ENCODE measurements around the gene UBE2D3.

The UBE2D3 gene

GRCh38 chr4:102842367-102842766, 15.0 kb upstream of the UBE2D3 start:
- no peaks in the 10 kb centered on the region for H3F3A ChIP-seq (ENCODE audit: low read depth)
- no peaks in the 10 kb centered on the region for H3K9me3 ChIP-seq (ENCODE audit: insufficient read depth, low read depth, low read length)
- no peaks in the 10 kb centered on the region for H3K4me1 ChIP-seq (ENCODE audit: insufficient read depth, low read length, poor library complexity, severe bottlenecking)
- H3K36me3 ChIP-seq (ENCODE audit: insufficient read depth, low read length) = no peaks in the 10 kb centered on the region
- TF ChIP-seq CTCF (conservative IDR thresholded peaks at IDR 0.05; ENCODE audit: low read length) = no peak
- TF ChIP-seq EZH2phosphoT487 (IDR thresholded peaks at IDR 0.05; ENCODE audit: borderline replicate concordance) = no peak
- no peaks in the 10 kb centered on the region for H4K20me1 ChIP-seq (ENCODE audit: insufficient read depth, low read length, poor library complexity, severe bottlenecking)
- H2AFZ ChIP-seq (ENCODE audit: low read length) = no peak overlapping the region
- H3K9me2 ChIP-seq (replicated peaks; ENCODE audit: low read depth, low read length) = no peaks in the 10 kb centered on the region
- no peak overlapping the region for H3K9ac ChIP-seq (ENCODE audit: low read depth, low read length, poor library complexity, severe bottlenecking)
- no peak overlapping the region for H3K4me3 ChIP-seq (ENCODE audit: low read length, poor library complexity, severe bottlenecking)
- H3K27me3 ChIP-seq (ENCODE audit: insufficient read depth, low read length, poor library complexity, severe bottlenecking) = no peaks in the 10 kb centered on the region
- no peak overlapping the region for H3K4me2 ChIP-seq (ENCODE audit: low read depth, low read length, poor library complexity, severe bottlenecking)
- no peaks in the 10 kb centered on the region for H3K79me2 ChIP-seq (ENCODE audit: insufficient read depth, low read length)

DNA sequence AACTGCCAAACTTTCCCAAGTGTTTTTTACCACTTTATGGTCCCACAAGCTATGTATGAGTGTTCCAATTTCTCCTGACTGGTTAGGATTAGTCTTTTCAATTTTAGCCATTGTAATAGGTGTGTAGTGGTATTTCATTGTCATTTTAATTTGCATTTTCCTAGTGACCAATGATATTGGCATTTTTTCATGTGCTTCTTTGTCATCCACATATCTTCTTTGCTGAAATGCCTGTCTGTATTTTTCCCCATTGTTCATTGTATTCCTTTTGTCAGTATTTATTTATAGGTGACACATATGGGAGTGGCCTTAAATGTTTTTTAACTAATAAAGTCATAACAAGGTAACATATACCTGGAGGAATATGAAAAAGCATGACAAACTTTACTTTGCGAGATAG, 9.2 kb upstream of the UBE2D3 start:
- no peak for TF ChIP-seq CTCF (conservative IDR thresholded peaks at IDR 0.05; ENCODE audit: low read length)
- TF ChIP-seq EZH2phosphoT487 (IDR thresholded peaks at IDR 0.05; ENCODE audit: borderline replicate concordance) = no peak
- H3K79me2 ChIP-seq (ENCODE audit: insufficient read depth, low read length) = no peaks in the 10 kb centered on the region; the same call in none of the 2 replicates

DNA sequence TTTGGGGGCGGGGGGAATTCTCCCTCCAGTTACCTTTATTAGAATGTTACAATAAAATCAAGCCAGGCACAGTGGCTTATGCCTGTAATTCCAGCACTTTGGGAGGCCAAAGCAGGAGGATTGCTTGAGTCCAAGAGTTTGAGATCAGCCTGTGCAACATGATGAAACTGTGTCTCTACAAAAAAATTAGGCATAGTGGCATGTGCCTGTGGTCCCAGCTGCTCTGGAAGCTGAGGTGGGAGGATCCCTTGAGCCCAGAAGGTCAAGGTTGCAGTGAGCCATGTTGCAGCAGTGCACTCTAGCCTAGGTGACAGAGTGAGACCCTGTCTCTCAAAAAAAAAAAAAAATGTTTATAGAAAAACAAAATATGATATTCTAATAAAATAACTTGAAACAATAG, 5.3 kb upstream of the UBE2D3 start:
- Histone ChIP-seq H3F3A (ENCODE audit: low read depth) (no peaks in the 10 kb centered on the region), H3K4me1 (ENCODE audit: insufficient read depth, low read length, poor library complexity, severe bottlenecking) (peaks cover 20% of the 10 kb centered on the region), H3K4me3 (ENCODE audit: low read length, poor library complexity, severe bottlenecking) (no peak overlapping the region), H2AFZ (ENCODE audit: low read length) (no peak overlapping the region), H3K79me2 (ENCODE audit: insufficient read depth, low read length) (peaks cover 18% of the 10 kb centered on the region), H3K27me3 (ENCODE audit: insufficient read depth, low read length, poor library complexity, severe bottlenecking) (no peaks in the 10 kb centered on the region), H4K20me1 (ENCODE audit: insufficient read depth, low read length, poor library complexity, severe bottlenecking) (no peaks in the 10 kb centered on the region), H3K9ac (ENCODE audit: low read depth, low read length, poor library complexity, severe bottlenecking) (no peak overlapping the region), H3K9me2 (replicated peaks; ENCODE audit: low read depth, low read length) (no peaks in the 10 kb centered on the region), H3K9me3 (ENCODE audit: insufficient read depth, low read depth, low read length) (no peaks in the 10 kb centered on the region), H3K4me2 (ENCODE audit: low read depth, low read length, poor library complexity, severe bottlenecking) (no peak overlapping the region), H3K36me3 (ENCODE audit: insufficient read depth, low read length) (no peaks in the 10 kb centered on the region)
- no peak for TF ChIP-seq CTCF (conservative IDR thresholded peaks at IDR 0.05; ENCODE audit: low read length)
- no peak for TF ChIP-seq EZH2phosphoT487 (IDR thresholded peaks at IDR 0.05; ENCODE audit: borderline replicate concordance)

More for the DNA sequence above, 9.2 kb upstream of the UBE2D3 start:
- H3K4me3 ChIP-seq (ENCODE audit: low read length, poor library complexity, severe bottlenecking) = no peak overlapping the region
- no peaks in the 10 kb centered on the region for H3F3A ChIP-seq (ENCODE audit: low read depth)
- no peaks in the 10 kb centered on the region for H3K9me3 ChIP-seq (ENCODE audit: insufficient read depth, low read depth, low read length)
- no peak overlapping the region for H2AFZ ChIP-seq (ENCODE audit: low read length)
- H3K27me3 ChIP-seq (ENCODE audit: insufficient read depth, low read length, poor library complexity, severe bottlenecking) = no peaks in the 10 kb centered on the region
- H4K20me1 ChIP-seq (ENCODE audit: insufficient read depth, low read length, poor library complexity, severe bottlenecking) = no peaks in the 10 kb centered on the region
- no peaks in the 10 kb centered on the region for H3K36me3 ChIP-seq (ENCODE audit: insufficient read depth, low read length)
- H3K9me2 ChIP-seq (replicated peaks; ENCODE audit: low read depth, low read length) = no peaks in the 10 kb centered on the region
- peaks cover 8% of the 10 kb centered on the region for H3K4me1 ChIP-seq (ENCODE audit: insufficient read depth, low read length, poor library complexity, severe bottlenecking)
- H3K4me2 ChIP-seq (ENCODE audit: low read depth, low read length, poor library complexity, severe bottlenecking) = no peak overlapping the region
- H3K9ac ChIP-seq (ENCODE audit: low read depth, low read length, poor library complexity, severe bottlenecking) = no peak overlapping the region

Data from Loucy (cell line).